ENCODE measurements around the gene GYG1.

The GYG1 gene

DNA sequence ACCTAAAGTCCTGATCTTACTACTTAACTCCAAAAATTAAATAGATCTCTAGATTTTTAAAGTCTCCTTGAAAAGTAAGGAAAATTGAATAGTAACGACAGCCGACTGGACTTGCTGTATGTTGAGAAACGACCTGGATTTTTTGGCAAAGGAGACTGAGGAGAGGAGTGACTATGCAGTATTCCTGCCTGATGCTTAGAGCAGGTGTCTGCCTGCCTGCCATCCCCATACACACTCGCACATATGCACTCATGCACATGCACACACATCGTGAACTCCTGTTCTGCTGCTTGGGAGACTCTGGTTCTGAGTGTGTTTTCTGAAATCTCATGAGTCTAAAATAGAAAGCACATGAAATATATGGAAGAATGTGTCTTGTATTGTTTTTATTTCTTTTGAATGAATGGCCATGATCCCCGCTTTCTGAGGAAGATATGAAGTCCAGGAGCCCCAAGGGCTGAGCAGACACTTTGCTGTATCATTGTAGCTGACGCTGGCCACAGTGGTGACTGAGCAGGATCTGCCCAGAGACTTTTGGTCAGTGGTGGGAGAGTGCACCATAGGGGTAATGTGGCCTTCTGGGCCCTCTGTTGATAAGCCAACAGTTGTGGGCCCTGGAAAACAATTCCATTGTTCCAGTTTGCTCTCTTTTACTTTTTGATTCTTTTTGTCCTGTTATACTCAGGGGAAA, 16.4 kb downstream of the GYG1 start:
- no peak for TF ChIP-seq CTCF (IDR thresholded peaks at IDR 0.05; ENCODE audit: low read depth, low read length)
- Histone ChIP-seq H3K27me3 (ENCODE audit: insufficient read depth, low read depth, severe bottlenecking) (no peaks in the 10 kb centered on the region), H3K9me3 (ENCODE audit: severe bottlenecking) (no peaks in the 10 kb centered on the region), H3K27ac (no peak overlapping the region), H3K36me3 (peaks cover 40% of the 10 kb centered on the region), H3K4me3 (ENCODE audit: low read depth, low read length) (no peak overlapping the region)
- no peak for DNase-seq

GRCh38 chr3:149009732-149010131, 18.4 kb downstream of the GYG1 start:
- no peak for TF ChIP-seq CTCF (IDR thresholded peaks at IDR 0.05; ENCODE audit: low read depth, low read length)
- Histone ChIP-seq H3K36me3 (peaks cover 50% of the 10 kb centered on the region), H3K27ac (no peak overlapping the region), H3K27me3 (ENCODE audit: insufficient read depth, low read depth, severe bottlenecking) (no peaks in the 10 kb centered on the region), H3K4me3 (ENCODE audit: low read depth, low read length) (no peak overlapping the region), H3K9me3 (ENCODE audit: severe bottlenecking) (no peaks in the 10 kb centered on the region)
- DNase-seq: no peak

DNA sequence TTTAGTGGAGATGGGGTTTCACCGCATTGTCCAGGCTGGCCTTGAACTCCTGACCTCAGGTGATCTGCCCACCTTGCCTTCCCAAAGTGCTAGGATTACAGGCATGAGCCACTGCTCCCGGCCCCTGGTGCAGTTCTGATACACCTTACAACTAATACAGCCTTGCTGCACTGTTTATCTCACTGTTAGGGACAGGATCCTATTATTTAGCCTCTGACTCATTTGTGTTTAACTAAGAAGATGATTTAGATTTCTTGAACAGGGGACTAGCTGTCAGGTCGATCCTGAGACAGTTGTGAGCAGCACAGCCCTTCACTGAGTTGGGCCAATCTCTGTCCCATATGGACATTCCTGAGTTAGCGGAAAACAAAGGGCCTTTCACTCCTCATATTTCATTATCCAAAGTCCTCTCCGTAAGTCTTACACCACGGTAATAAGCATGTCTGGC, 19.2 kb downstream of the GYG1 start:
- no peak for DNase-seq
- Histone ChIP-seq H3K27me3 (ENCODE audit: insufficient read depth, low read depth, severe bottlenecking) (no peaks in the 10 kb centered on the region), H3K9me3 (ENCODE audit: severe bottlenecking) (no peaks in the 10 kb centered on the region), H3K4me3 (ENCODE audit: low read depth, low read length) (no peak overlapping the region), H3K36me3 (peaks cover 50% of the 10 kb centered on the region), H3K27ac (no peak overlapping the region)
- no peak for TF ChIP-seq CTCF (IDR thresholded peaks at IDR 0.05; ENCODE audit: low read depth, low read length)

- Histone ChIP-seq H3K36me3 (peaks cover 50% of the 10 kb centered on the region), H3K27me3 (ENCODE audit: insufficient read depth, low read depth, severe bottlenecking) (no peaks in the 10 kb centered on the region), H3K27ac (no peak overlapping the region), H3K9me3 (ENCODE audit: severe bottlenecking) (no peaks in the 10 kb centered on the region), H3K4me3 (ENCODE audit: low read depth, low read length) (no peak overlapping the region)
- DNase-seq: no peak
- no peak for TF ChIP-seq CTCF (IDR thresholded peaks at IDR 0.05; ENCODE audit: low read depth, low read length)
These were observed 19.6 kb downstream of the GYG1 start for GRCh38 chr3:149010966-149011365.

GRCh38 chr3:149011676-149012075, 20.3 kb downstream of the GYG1 start:
- Histone ChIP-seq H3K4me3 (ENCODE audit: low read depth, low read length) (no peak overlapping the region), H3K36me3 (peaks cover 47% of the 10 kb centered on the region), H3K27me3 (ENCODE audit: insufficient read depth, low read depth, severe bottlenecking) (no peaks in the 10 kb centered on the region), H3K9me3 (ENCODE audit: severe bottlenecking) (no peaks in the 10 kb centered on the region), H3K27ac (no peak overlapping the region)
- no peak for TF ChIP-seq CTCF (IDR thresholded peaks at IDR 0.05; ENCODE audit: low read depth, low read length)
- DNase-seq: no peak

- no peak overlapping the region for H3K4me3 ChIP-seq (ENCODE audit: low read depth, low read length)
- no peak for TF ChIP-seq CTCF (IDR thresholded peaks at IDR 0.05; ENCODE audit: low read depth, low read length)
- no peak for DNase-seq
- H3K9me3 ChIP-seq (ENCODE audit: severe bottlenecking): no peaks in the 10 kb centered on the region
- H3K27me3 ChIP-seq (ENCODE audit: insufficient read depth, low read depth, severe bottlenecking): no peaks in the 10 kb centered on the region
- H3K36me3 ChIP-seq: peaks cover 40% of the 10 kb centered on the region
- no peak overlapping the region for H3K27ac ChIP-seq
These were observed 22.4 kb downstream of the GYG1 start for GRCh38 chr3:149013726-149014125.

All from WERI-Rb-1 (cell line).